ENCODE results near the gene NPAS1. TPM values are rescaled to one million over a fixed set of nuclear protein-coding genes. Genes with fewer than 3 reads are reported as not detected.

Gene NPAS1
- total RNA-seq: 1.7 and 2.6 TPM in 2 replicates

GRCh38 chr19:47019431-47020041, at the start of gene NPAS1:
TSS of gene NPAS1 (plus strand) at chr19:47019837. CDS start at chr19:47021048, 1,211 bp downstream.

Other genes with a start within 250 kb of the NPAS1 start
- 353 TPM in 2 replicates for gene SLC1A5, start 231.2 kb upstream of the NPAS1 start, total RNA-seq
- gene AP2S1, start 169.0 kb upstream of the NPAS1 start, total RNA-seq: 140 and 250 TPM in 2 replicates
- gene ARHGAP35, start 158.8 kb upstream of the NPAS1 start, total RNA-seq: 30.2 and 32.7 TPM in 2 replicates
- gene TMEM160, start 28.8 kb downstream of the NPAS1 start, total RNA-seq: 12.2 and 42.8 TPM in 2 replicates
- gene ZC3H4, start 93.9 kb downstream of the NPAS1 start, total RNA-seq: 18.5 and 19.7 TPM in 2 replicates
- gene SAE1, start 111.0 kb downstream of the NPAS1 start, total RNA-seq: 89.9 and 101 TPM in 2 replicates
- 10.7 and 26.8 TPM in 2 replicates for gene BBC3, start 211.4 kb downstream of the NPAS1 start, total RNA-seq
- gene CCDC9, start 236.7 kb downstream of the NPAS1 start, total RNA-seq: 8.4 and 10.1 TPM in 2 replicates